Vagina (tissue), 2 donors: ENCODE data around the gene DDX60.

Source experiments
- CTCF ChIP-seq, 3 experiments: fragments of 450-650 bp in 2 of 3; fragments of 200-600 bp in 1 of 3; sonication (generic) in 1 of 3; IDR thresholded peaks; one replicate each; pipeline ENCODE4 v1.5.1; 2017 to 2019; ENCODE audit warnings: antibody characterized with exemption in 3 of 3, mild to moderate bottlenecking in 2 of 3, moderate library complexity in 2 of 3
- POLR2A ChIP-seq, 2 donors: fragments of 450-650 bp; IDR thresholded peaks; one replicate each; pipeline ENCODE4 v1.6.1; 2017; ENCODE audit warnings: antibody characterized with exemption in 2 of 2, mild to moderate bottlenecking in 2 of 2, moderate library complexity in 2 of 2

- no peak for TF ChIP-seq CTCF (IDR thresholded peaks at IDR 0.05)
- no peak for TF ChIP-seq POLR2A (IDR thresholded peaks at IDR 0.05)
These were observed 39.4 kb upstream of the DDX60 start for GRCh38 chr4:168357941-168358340.
